ENCODE measurements around the gene SEC61A1. TPM values are rescaled to one million over a fixed set of nuclear protein-coding genes. Genes with fewer than 3 reads are reported as not detected.

The SEC61A1 gene
- polyA plus RNA-seq (2011; rRNA removed) (172 and 180 TPM in 2 replicates), polyA plus RNA-seq (2017; fragmentation: RNase III; extraction: RNeasy Plus Mini Kit Qiagen cat#74134 plus additional on column Dnase treatment) (93.5 to 96.4 TPM (median 96.2 TPM) in 3 replicates), polyA minus RNA-seq (2011; rRNA and poly(A)+ RNA removed) (224 and 251 TPM in 2 replicates)
- 56.5 and 74.7 TPM in 2 replicates for polyA plus RNA-seq (2012; cell fraction: cytosol; rRNA removed)
- polyA plus RNA-seq (2012; cell fraction: nucleus; rRNA removed), result 124 and 128 TPM in 2 replicates

- H3K27ac ChIP-seq, result peak within 1 kb of the TSS; percentile 91 to 99
- ChIA-PET CTCF (interaction anchor here (1.0 kb wide), 1 partner anchor 38 kb away, joined by 3 read pairs; no protein-coding TSS in a partner anchor), POLR2A (interaction anchor here (0.5 kb wide), 1 partner anchor 39 kb away, joined by 3 read pairs; no protein-coding TSS in a partner anchor)
- DNase-seq (ENCODE audit: low read depth in 1 of 2, low spot score in 1 of 2) (peak; percentile 89 to 90), FAIRE-seq (no peak), ATAC-seq (peak; percentile 98 to 99)
- H3K4me1 ChIP-seq, result peaks cover 29% of the 10 kb centered on the region
- TF ChIP-seq ZNF302 (CRISPR knock-in tag; IDR thresholded peaks at IDR 0.05), result no peak
- peak; percentile 78 for TF ChIP-seq CHD2 (IDR thresholded peaks at IDR 0.05; ENCODE audit: low read length, partially characterized antibody)
- TF ChIP-seq MAX (IDR thresholded peaks at IDR 0.05), result peak; percentile 87
- TF ChIP-seq GATA3 (IDR thresholded peaks at IDR 0.05; ENCODE audit: borderline replicate concordance), result no peak
- 0 out of 2 replicates have a peak, but pooled peaks have one; percentile 62 for TF ChIP-seq HOXB13 (CRISPR knock-in tag; IDR thresholded peaks at IDR 0.05; ENCODE audit: low read depth)
- peak; percentile 89 for TF ChIP-seq E2F6 (IDR thresholded peaks at IDR 0.05; ENCODE audit: borderline replicate concordance, low read depth)
- TF ChIP-seq POLR2A (IDR thresholded peaks at IDR 0.05; ENCODE audit: low read length), result peak; percentile 69
- peak; percentile 38; the same call in 1 of the 2 replicates for TF ChIP-seq PHF8 (IDR thresholded peaks at IDR 0.05; ENCODE audit: borderline replicate concordance, low read depth)
- no peak for TF ChIP-seq HES2 (IDR thresholded peaks at IDR 0.05)
- peak; percentile 52; the same call in 1 of the 2 replicates for TF ChIP-seq MYC (IDR thresholded peaks at IDR 0.05; ENCODE audit: borderline replicate concordance, low read length)
- TF ChIP-seq POLR2AphosphoS2 (conservative IDR thresholded peaks at IDR 0.05; ENCODE audit: low read length), result no peak
- peak; percentile 62 to 68; a peak in 4 of 5 replicates for TF ChIP-seq JUN (IDR thresholded peaks at IDR 0.05)
- TF ChIP-seq REST (IDR thresholded peaks at IDR 0.05), result peak; percentile 65
- TF ChIP-seq TFCP2L1 (CRISPR knock-in tag; IDR thresholded peaks at IDR 0.05), result 0 out of 2 replicates have a peak, but pooled peaks have one; percentile 39
- TF ChIP-seq USF2 (IDR thresholded peaks at IDR 0.05), result no peak
- peak; percentile 69; the same call in 1 of the 2 replicates for TF ChIP-seq ATOH8 (CRISPR knock-in tag; IDR thresholded peaks at IDR 0.05; ENCODE audit: low read depth)
- TF ChIP-seq NR3C1 (IDR thresholded peaks at IDR 0.05), result no peak
- 0% methylated on average over 1 of the region's 90 CpGs for WGBS (ENCODE audit: missing lambda C conversion rate)
- H3K9me3 ChIP-seq, result no peaks in the 10 kb centered on the region
- peak within 1 kb of the TSS; percentile 98 for H3K4me2 ChIP-seq
- H3K4me3 ChIP-seq, result peak within 1 kb of the TSS; percentile 85
These were observed at the start of gene SEC61A1 for GRCh38 chr3:128051837-128052594. TSS of gene SEC61A1 (plus strand) at chr3:128052437. CDS start at chr3:128052553, 116 bp downstream.

- FAIRE-seq, result no peak
- Histone ChIP-seq H3K4me1 (peaks cover 2% of the 10 kb centered on the region; the same call in 1 of the 3 replicates), H3K27ac (no peak overlapping the region), H3K4me2 (no peak overlapping the region), H3K4me3 (no peak overlapping the region), H3K9me3 (no peaks in the 10 kb centered on the region)
- ChIA-PET CTCF (no interaction called here), POLR2A (no interaction called here)
- no peak for ATAC-seq
- WGBS (ENCODE audit: missing lambda C conversion rate), result 71% methylated on average over 5 of the region's 8 CpGs
- no peak for DNase-seq (ENCODE audit: low read depth in 1 of 2, low spot score in 1 of 2)
- TF ChIP-seq HES2 (IDR thresholded peaks at IDR 0.05) (no peak), HOXB5 (CRISPR knock-in tag; IDR thresholded peaks at IDR 0.05) (no peak), MAFK (IDR thresholded peaks at IDR 0.05; ENCODE audit: partially characterized antibody) (no peak), RARB (CRISPR knock-in tag; IDR thresholded peaks at IDR 0.05) (no peak), EHMT2 (IDR thresholded peaks at IDR 0.05; ENCODE audit: low read depth) (no peak), JUNB (IDR thresholded peaks at IDR 0.05) (no peak), RFX5 (IDR thresholded peaks at IDR 0.05) (no peak), BHLHE40 (IDR thresholded peaks at IDR 0.05; ENCODE audit: low read depth, low read length) (no peak), PBX3 (IDR thresholded peaks at IDR 0.05) (no peak), KDM1A (IDR thresholded peaks at IDR 0.05; ENCODE audit: low read depth) (no peak), NFE2L2 (conservative IDR thresholded peaks at IDR 0.05; ENCODE audit: low read length) (no peak), PHF8 (IDR thresholded peaks at IDR 0.05; ENCODE audit: borderline replicate concordance, low read depth) (no peak), POLR2AphosphoS2 (conservative IDR thresholded peaks at IDR 0.05; ENCODE audit: low read length) (no peak), RCOR1 (IDR thresholded peaks at IDR 0.05; ENCODE audit: low read depth, low read length) (no peak)
These were observed 47.6 kb upstream of the SEC61A1 start for GRCh38 chr3:128004661-128005060.

All from A549 (cell line).